HG02870 (cell line): ENCODE measurements around the gene PTPRE.
"Not testable (repeated sequence)": the region's sequence is repeated elsewhere in the genome, so short reads cannot be mapped to it uniquely, and the experiment has no call there.

Experiments used
- ATAC-seq: cut with Tn5 transposase; IDR thresholded peaks from one replicate; pipeline ENCODE4 v1.9.1; 2021; ENCODE audit warnings: mild to moderate bottlenecking, moderate library complexity; ENCODE audit not compliant: unreplicated experiment

The PTPRE gene

GRCh38 chr10:127977357-127978009 is 70.6 kb downstream of the PTPRE start:
- no peak for ATAC-seq

GRCh38 chr10:127978481-127978880 is 71.6 kb downstream of the PTPRE start:
- ATAC-seq, result no peak

- ATAC-seq, result no peak
Measured at GRCh38 chr10:127979045-127979444, 72.1 kb downstream of the PTPRE start.

GRCh38 chr10:127979566-127979965 is 72.7 kb downstream of the PTPRE start:
- ATAC-seq, result no peak

GRCh38 chr10:127980898-127981297 is 74.0 kb downstream of the PTPRE start:
- no peak for ATAC-seq

GRCh38 chr10:127982601-127983000 is 75.7 kb downstream of the PTPRE start:
- no peak for ATAC-seq

GRCh38 chr10:127983344-127984100 is 76.6 kb downstream of the PTPRE start:
- ATAC-seq, result no peak

- no peak for ATAC-seq
Measured at GRCh38 chr10:127984945-127985344, 78.0 kb downstream of the PTPRE start.

- ATAC-seq, result no peak
Measured at GRCh38 chr10:127986531-127987466, 79.9 kb downstream of the PTPRE start.

- ATAC-seq, result no peak
Measured at GRCh38 chr10:127987467-127988380, 80.8 kb downstream of the PTPRE start.

- no peak for ATAC-seq
Measured at GRCh38 chr10:127989481-127990012, 82.6 kb downstream of the PTPRE start.

- ATAC-seq, result not testable (repeated sequence)
Measured at GRCh38 chr10:127990132-127990788, 83.4 kb downstream of the PTPRE start.

GRCh38 chr10:127990846-127991542 is 84.1 kb downstream of the PTPRE start:
- ATAC-seq, result no peak

- no peak for ATAC-seq
Measured at GRCh38 chr10:127991543-127992255, 84.8 kb downstream of the PTPRE start.

GRCh38 chr10:127992376-127992775 is 85.5 kb downstream of the PTPRE start:
- ATAC-seq, result no peak

- no peak for ATAC-seq
Measured at GRCh38 chr10:127993056-127993690, 86.3 kb downstream of the PTPRE start.

GRCh38 chr10:127995939-127996338 is 89.0 kb downstream of the PTPRE start:
- ATAC-seq, result no peak

GRCh38 chr10:127996586-127996985 is 89.7 kb downstream of the PTPRE start:
- no peak for ATAC-seq
